Right lobe of liver (tissue), 6 donors: Measurements from ENCODE around the gene TEX54. TPM values are rescaled to one million over a fixed set of nuclear protein-coding genes. Genes with fewer than 3 reads are reported as not detected.

Source experiments
- ATAC-seq, 4 donors: fragments of 200-7000 bp; cut with Tn5 transposase; one replicate each; pipeline ENCODE4 v1.9.1; 2020; ENCODE audit warnings: mild to moderate bottlenecking in 4 of 4, moderate library complexity in 4 of 4
- DNase-seq, 3 donors: peaks; one replicate each; pipeline ENCODE4 v3.0.0-alpha.2; 2020
- H3K27ac ChIP-seq, 3 donors: fragments of 200-600 bp; one replicate each; pipeline ENCODE4 v1.8.0; 2022
- H3K27me3 ChIP-seq, 2 donors: fragments of 200-600 bp; one replicate each; pipeline ENCODE4 v1.8.0; 2022
- H3K36me3 ChIP-seq, 4 donors: fragments of 200-600 bp; sonication (generic) in 1 of 4; one replicate each; pipeline versions ENCODE4 v1.5.1 to v1.8.0; 2017 to 2022; ENCODE audit warnings: control low read depth in 1 of 4
- H3K4me1 ChIP-seq, 4 donors: fragments of 200-600 bp; sonication (generic) in 1 of 4; one replicate each; pipeline versions ENCODE4 v1.5.1 to v1.8.0; 2017 to 2022; ENCODE audit warnings: control low read depth in 1 of 4
- H3K4me3 ChIP-seq, 3 donors: fragments of 200-600 bp; one replicate each; pipeline ENCODE4 v1.8.0; 2022
- H3K9me3 ChIP-seq, 4 donors: fragments of 200-600 bp; sonication (generic) in 1 of 4; one replicate each; pipeline versions ENCODE4 v1.5.1 to v1.8.0; 2017 to 2022; ENCODE audit warnings: control low read depth in 1 of 4
- CTCF ChIP-seq, 4 donors: fragments of 200-600 bp in 3 of 4; fragments of 450-650 bp in 1 of 4; IDR thresholded peaks; one replicate each; pipeline versions ENCODE4 v1.5.1 to v1.8.0; 2016 to 2022; ENCODE audit warnings: antibody characterized with exemption in 4 of 4, mild to moderate bottlenecking in 2 of 4
- POLR2A ChIP-seq: fragments of 450-650 bp; IDR thresholded peaks from one replicate; pipeline ENCODE4 v1.6.1; 2017; ENCODE audit warnings: antibody characterized with exemption, mild to moderate bottlenecking
- WGBS: methylation state at CpG from one replicate; pipeline ENCODE4 v1.1.6; 2018; ENCODE audit warnings: low coverage, low lambda C conversion rate; ENCODE audit not compliant: insufficient coverage; ENCODE audit errors: missing lambda C conversion rate; 5-methylcytosine and 5-hydroxymethylcytosine counted together
- intact Hi-C, 2 donors: fragments of 100-400 bp; cut with DNase I; formaldehyde crosslinking; loops; one replicate each; pipeline versions ENCODE4 v1.11.2 to v1.14.1; 2022
- total RNA-seq, 6 experiments: library from RNA; depleted of rRNA in 2 of 6; stranded (reverse); fragments of >200 nt in 2 of 6; fragmentation: NEBNext Ultra II Directional in 3 of 6; extraction: Animal tissue kit (Norgen Biotek cat#: 25700) in 3 of 6; gene quantifications; one replicate each; pipeline versions ENCODE4 v1.1.0 to v1.2.4, GENCODE V29; 2016 to 2023
- donor health status: DM: no; HTN: yes; CAD: no.
- donor health status: DM: no; HTN: no; CAD: no.
- donor health status: DM: no; HTN: no; CAD: no.
- donor health status: DM: no; HTN: yes; CAD: no.
- donor health status: DM: no; HTN: yes; CAD: no.

The TEX54 gene
- total RNA-seq, 6 experiments from 2014 or later = not detected

GRCh38 chr11:62880231-62880802 is 47.7 kb upstream of the TEX54 start:
- peaks cover 0 to 50% (median 21%) of the 10 kb centered on the region in 4 donors for H3K4me1 ChIP-seq
- 0% methylated on average over 15 of the region's 16 CpGs for WGBS

DNA sequence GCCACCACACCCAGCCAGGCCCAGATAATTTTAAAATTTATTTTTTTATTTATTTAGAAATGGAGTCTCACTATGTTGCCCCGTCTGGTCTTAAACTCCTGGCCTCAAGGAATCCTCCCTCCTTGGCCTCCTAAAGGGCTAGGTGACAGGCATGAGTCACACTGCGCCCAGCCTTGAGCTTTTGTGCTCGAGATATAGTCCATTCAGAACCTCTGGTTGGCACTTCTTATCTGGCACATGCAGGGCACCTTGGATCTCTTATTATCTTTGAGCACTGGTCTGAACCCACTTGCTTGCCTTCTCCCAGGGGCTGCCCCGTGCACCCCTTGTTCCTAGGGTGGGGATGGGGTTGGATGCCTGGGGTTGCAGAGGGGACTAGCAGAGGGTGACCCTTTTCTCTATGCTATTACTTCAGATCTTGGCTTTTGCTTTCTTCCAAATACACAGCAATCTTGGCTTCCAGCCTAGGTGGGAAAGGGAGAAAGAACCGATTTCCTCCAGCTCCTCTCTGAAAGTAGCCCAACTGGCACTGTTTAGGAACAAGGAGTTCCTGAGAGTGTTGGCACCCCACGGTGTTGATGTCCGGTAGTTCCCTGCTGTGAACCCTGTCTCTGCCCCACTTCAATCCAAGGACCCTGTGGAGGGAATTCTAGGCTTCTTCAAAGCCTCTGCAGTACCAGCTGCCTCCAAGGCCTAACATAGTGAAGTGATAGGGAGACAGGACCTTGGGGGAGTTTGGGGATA is 46.8 kb upstream of the TEX54 start:
- WGBS = 56% methylated on average over 7 of the region's 7 CpGs
- H3K27me3 ChIP-seq = no peaks in the 10 kb centered on the region
- no peaks in the 10 kb centered on the region for H3K9me3 ChIP-seq
- peaks cover 0 to 51% (median 21%) of the 10 kb centered on the region in 4 donors for H3K4me1 ChIP-seq
- ATAC-seq (no peak), DNase-seq (no peak)
- TF ChIP-seq CTCF (IDR thresholded peaks at IDR 0.05) = no peak
- TF ChIP-seq POLR2A = no peak
- intact Hi-C loops = no loop called here
- H3K36me3 ChIP-seq = peaks cover 0 to 20% (median 9%) of the 10 kb centered on the region in 4 donors
- H3K27ac ChIP-seq = peak overlapping the region; percentile 93 to 99 (median 93)
- no peak overlapping the region for H3K4me3 ChIP-seq

More at GRCh38 chr11:62880231-62880802, 47.7 kb upstream of the TEX54 start:
- Histone ChIP-seq H3K9me3 (no peaks in the 10 kb centered on the region), H3K27me3 (no peaks in the 10 kb centered on the region), H3K27ac (peak overlapping the region; percentile 93 to 99 (median 93)), H3K36me3 (peaks cover 0 to 30% (median 13%) of the 10 kb centered on the region in 4 donors), H3K4me3 (peak overlapping the region; percentile 96 to 100 (median 98))
- TF ChIP-seq CTCF (IDR thresholded peaks at IDR 0.05) (no peak), POLR2A (no peak)
- DNase-seq (no peak), ATAC-seq (peak; percentile 1 to 7 (median 6))
- intact Hi-C loops = no loop called here

- 9% methylated on average over 3 of the region's 6 CpGs for WGBS
Measured at GRCh38 chr11:62876712-62877111, 44.1 kb upstream of the TEX54 start.

More at GRCh38 chr11:62876712-62877111, 44.1 kb upstream of the TEX54 start:
- H3K9me3 ChIP-seq = no peaks in the 10 kb centered on the region
- H3K4me3 ChIP-seq = no peak overlapping the region
- TF ChIP-seq POLR2A = no peak
- no peak for TF ChIP-seq CTCF (IDR thresholded peaks at IDR 0.05)
- DNase-seq (peak in 2 of 3 donors; percentile 42 to 60), ATAC-seq (peak in 3 of 4 donors; percentile 4 to 19 (median 6))
- intact Hi-C loops = no loop called here
- no peaks in the 10 kb centered on the region for H3K27me3 ChIP-seq
- H3K4me1 ChIP-seq = peaks cover 0 to 34% (median 14%) of the 10 kb centered on the region in 4 donors
- H3K27ac ChIP-seq = peak overlapping the region in 2 of 3 donors; percentile 11 to 57
- H3K36me3 ChIP-seq = no peaks in the 10 kb centered on the region
